ENCODE measurements around the gene DCST1.

The DCST1 gene

DNA sequence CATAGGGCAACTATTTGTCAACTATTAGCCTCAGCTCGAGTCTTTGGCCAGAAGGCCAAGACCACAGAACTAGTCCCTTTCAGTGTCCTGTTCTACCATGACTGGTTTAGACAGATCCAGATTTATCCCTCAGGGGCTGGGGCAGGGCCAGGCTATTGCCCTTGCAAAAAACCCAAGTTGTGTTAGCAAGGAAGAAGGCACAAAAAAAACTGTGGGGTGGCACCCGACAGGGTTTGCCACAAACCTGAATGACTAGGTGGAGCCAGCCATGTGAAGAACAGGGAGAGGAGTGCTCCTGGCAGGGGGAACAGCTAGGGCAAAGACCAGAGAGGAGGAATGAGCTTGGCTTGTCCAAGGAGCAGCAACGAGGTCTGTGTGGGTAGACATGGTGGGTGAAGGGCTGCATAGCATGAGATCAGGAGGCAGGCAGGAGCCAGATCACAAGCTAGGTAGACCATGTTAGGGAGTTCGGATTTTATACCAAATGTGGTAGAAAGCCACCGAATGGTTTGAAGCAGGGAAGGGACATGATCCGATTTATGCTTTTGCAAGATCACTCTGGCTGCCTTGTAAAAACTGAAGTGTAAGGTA is 4.3 kb downstream of the DCST1 start:
- no peak for DNase-seq (ENCODE audit: extremely low spot score)
- POLR2A ChIA-PET: interaction anchor here (0.7 kb wide), 1 partner anchor 17 kb away, joined by 7 read pairs; no protein-coding TSS in a partner anchor
- CTCF ChIA-PET: interaction anchor here (1.3 to 20.4 kb wide), 4 partner anchors 13 to 26 kb away, joined by 3 to 285 read pairs (median 12); partner anchors contain the start of genes ADAM15 and EFNA4
- no peak for TF ChIP-seq CTCF (IDR thresholded peaks at IDR 0.05; ENCODE audit: control extremely low read depth, extremely low read depth, low read depth, missing control alignments)

DNA sequence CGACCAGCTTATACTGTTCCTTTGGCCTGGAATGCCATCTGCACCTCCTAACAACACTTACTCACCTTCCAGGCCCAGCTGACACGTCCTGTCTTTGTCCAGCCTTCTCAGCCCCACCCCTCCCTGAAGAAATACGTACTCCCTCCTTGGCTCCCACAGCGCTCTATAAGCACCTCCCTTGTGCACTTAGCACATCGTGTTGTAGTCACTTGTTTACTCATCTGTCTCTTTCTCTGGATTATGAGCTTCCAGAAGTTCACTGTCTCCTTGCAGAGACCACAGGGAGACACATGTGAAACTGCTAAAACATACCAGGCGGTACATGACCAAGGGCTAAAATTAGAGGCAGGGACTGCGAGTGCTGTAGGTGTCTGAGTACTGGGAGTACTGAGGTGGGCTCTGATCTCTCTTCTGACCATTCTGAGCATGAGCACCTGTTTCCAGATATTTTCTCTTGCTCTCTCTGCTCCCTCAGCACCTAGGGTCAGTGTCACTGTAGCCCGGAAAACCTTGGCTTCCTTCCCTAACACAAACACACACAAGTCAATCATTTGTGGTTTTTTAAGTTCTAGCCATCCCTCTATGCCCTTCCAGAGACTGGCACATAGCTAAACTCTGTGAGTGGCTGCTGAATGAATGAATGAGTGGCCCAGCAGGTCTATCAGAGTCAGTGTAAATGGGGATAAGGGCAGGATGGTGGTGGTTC is 5.1 kb downstream of the DCST1 start:
- DNase-seq (ENCODE audit: extremely low spot score): no peak
- ChIA-PET CTCF (interaction anchor here (0.7 to 20.4 kb wide), 7 partner anchors 9 to 46 kb away, joined by 3 to 285 read pairs (median 5); partner anchors contain the start of genes ADAM15 and EFNA4), POLR2A (interaction anchor here (0.5 kb wide), 1 partner anchor 12 kb away, joined by 3 read pairs; the partner anchor contains the start of gene ADAM15)
- TF ChIP-seq CTCF (IDR thresholded peaks at IDR 0.05; ENCODE audit: control extremely low read depth, extremely low read depth, low read depth, missing control alignments): no peak

DNA sequence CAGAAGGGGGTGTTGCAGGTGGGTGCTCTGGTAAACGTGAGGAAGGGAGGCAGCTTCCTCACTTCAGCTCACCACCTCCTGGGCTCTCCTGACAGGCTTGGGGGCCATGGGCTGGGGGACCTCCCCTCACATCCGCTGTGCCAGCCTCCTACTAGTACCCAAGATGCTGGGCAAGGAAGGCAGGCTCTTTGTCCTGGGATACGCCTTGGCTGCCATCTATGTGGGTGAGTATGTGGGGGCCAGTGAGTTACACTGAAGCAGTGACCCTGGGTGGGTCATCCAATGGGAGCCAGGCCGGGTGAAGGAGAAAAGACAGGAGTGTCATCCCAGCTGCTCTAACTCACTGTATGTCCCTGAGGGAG is 5.7 kb downstream of the DCST1 start:
- no peak for TF ChIP-seq CTCF (IDR thresholded peaks at IDR 0.05; ENCODE audit: control extremely low read depth, extremely low read depth, low read depth, missing control alignments)
- DNase-seq (ENCODE audit: extremely low spot score): no peak
- CTCF ChIA-PET: interaction anchor here (0.7 to 20.4 kb wide), 5 partner anchors 9 to 46 kb away, joined by 3 to 285 read pairs (median 5); partner anchors contain the start of genes ADAM15 and EFNA4
- POLR2A ChIA-PET: interaction anchor here (0.5 kb wide), 1 partner anchor 12 kb away, joined by 3 read pairs; the partner anchor contains the start of gene ADAM15

DNA sequence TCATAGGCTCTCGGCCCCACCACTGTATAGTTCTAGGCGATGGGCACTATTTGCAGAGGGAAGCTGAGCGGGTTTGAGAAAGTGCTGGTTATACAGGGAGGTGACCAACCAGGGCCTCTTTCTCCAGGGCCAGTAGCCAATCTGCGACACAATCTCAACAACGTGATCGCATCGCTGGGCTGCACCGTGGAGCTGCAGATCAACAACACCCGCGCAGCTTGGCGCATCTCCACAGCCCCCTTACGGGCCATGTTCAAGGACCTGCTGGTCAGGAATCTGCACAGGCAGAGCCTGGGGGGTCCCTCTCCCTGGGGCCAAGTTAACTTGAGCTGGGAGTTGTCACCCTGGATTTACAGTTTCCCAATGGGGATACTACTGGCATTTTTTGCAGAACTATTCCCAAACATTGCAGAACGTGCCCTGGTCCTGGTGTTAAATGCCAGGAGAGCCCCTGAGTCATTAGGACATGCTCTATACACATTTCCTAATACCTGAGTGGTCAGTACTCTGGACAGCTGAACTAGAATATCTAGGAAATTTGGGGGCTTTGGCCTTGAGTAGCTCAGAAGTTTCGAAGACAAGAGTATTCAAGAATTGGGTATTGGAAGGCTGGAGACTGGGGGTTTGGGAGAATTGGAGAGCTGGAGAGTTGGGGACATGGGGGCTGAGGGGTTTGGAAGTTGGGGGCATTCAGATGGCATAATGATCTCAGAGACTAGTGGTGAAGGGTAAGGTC is 6.9 kb downstream of the DCST1 start:
- TF ChIP-seq CTCF (IDR thresholded peaks at IDR 0.05; ENCODE audit: control extremely low read depth, extremely low read depth, low read depth, missing control alignments): no peak
- ChIA-PET POLR2A (no interaction called here), CTCF (interaction anchor here (0.6 to 20.4 kb wide), 11 partner anchors 9 to 132 kb away, joined by 3 to 285 read pairs (median 5); partner anchors contain the start of genes ADAM15, EFNA4, KRTCAP2 and PMVK)
- no peak for DNase-seq (ENCODE audit: extremely low spot score)

DNA sequence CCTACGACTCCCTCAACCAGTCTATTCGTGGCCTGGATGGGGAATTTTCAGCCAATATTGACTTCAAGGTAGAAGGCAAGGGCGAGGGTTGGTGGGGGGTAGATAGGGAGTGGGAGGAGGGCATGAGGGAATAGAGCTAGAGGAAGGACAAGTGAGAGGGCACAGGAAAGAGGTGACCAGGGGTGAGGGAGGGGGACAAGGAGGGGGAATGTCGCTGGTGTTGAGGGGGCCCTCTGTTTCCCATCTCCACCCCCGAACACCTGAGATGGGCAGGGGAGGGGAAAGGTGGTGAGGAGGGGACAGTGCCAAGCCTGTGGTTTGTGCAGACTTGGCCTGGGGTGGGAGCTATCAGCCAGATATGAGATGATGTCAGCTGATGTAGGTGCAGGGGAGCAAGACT is 9.2 kb downstream of the DCST1 start:
- ChIA-PET POLR2A (no interaction called here), CTCF (interaction anchor here (1.1 to 20.4 kb wide), 8 partner anchors 8 to 373 kb away, joined by 3 to 285 read pairs (median 12); partner anchors contain the start of genes ADAM15, DCST1, DCST2 and EFNA4)
- DNase-seq (ENCODE audit: extremely low spot score): no peak
- no peak for TF ChIP-seq CTCF (IDR thresholded peaks at IDR 0.05; ENCODE audit: control extremely low read depth, extremely low read depth, low read depth, missing control alignments)

- no peak for DNase-seq (ENCODE audit: extremely low spot score)
- CTCF ChIA-PET: interaction anchor here (1.0 to 20.4 kb wide), 14 partner anchors 8 to 439 kb away, joined by 3 to 285 read pairs (median 6); partner anchors contain the start of genes DCST1, DCST2, EFNA4 and KRTCAP2
Observed at GRCh38 chr1:155043301-155043702, 9.7 kb downstream of the DCST1 start.

More at GRCh38 chr1:155043301-155043702, 9.7 kb downstream of the DCST1 start:
- POLR2A ChIA-PET: interaction anchor here (0.5 kb wide), 1 partner anchor 140 kb away, joined by 3 read pairs; no protein-coding TSS in a partner anchor
- TF ChIP-seq CTCF (IDR thresholded peaks at IDR 0.05; ENCODE audit: control extremely low read depth, extremely low read depth, low read depth, missing control alignments): no peak

Data from GM10248 (cell line).